GM12874 (cell line): Measurements from ENCODE around the gene DDX3Y.

Experiments used
- CTCF ChIP-seq: IDR thresholded peaks from 2 replicates; pipeline ENCODE4 v1.5.1; 2011; ENCODE audit warnings: low read depth, mild to moderate bottlenecking, control low read depth, low read length, moderate library complexity; ENCODE audit not compliant: insufficient read depth

DDX3Y gene

GRCh38 chrY:12913541-12913940 lies 8.9 kb downstream of the DDX3Y start:
- no peak for TF ChIP-seq CTCF

DNA sequence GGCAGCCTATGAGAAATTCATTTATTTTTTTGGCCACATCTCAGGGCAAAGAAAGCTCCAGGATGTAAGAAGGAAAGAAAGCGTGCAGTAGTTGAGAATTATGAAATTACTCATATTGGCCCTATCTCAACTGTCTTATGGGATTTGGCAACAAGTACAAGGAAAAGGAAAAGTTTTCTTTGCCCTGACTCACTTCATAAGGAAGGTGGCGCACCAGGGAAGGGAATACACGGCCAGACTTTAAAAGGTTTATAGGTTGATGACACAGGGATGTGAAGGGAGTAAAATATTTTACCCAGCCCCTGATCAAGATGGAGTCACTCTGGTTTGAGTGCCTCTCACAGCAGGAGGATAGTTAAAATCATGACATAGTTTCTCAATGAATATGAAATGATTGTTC lies 23.4 kb downstream of the DDX3Y start:
- TF ChIP-seq CTCF = no peak

DNA sequence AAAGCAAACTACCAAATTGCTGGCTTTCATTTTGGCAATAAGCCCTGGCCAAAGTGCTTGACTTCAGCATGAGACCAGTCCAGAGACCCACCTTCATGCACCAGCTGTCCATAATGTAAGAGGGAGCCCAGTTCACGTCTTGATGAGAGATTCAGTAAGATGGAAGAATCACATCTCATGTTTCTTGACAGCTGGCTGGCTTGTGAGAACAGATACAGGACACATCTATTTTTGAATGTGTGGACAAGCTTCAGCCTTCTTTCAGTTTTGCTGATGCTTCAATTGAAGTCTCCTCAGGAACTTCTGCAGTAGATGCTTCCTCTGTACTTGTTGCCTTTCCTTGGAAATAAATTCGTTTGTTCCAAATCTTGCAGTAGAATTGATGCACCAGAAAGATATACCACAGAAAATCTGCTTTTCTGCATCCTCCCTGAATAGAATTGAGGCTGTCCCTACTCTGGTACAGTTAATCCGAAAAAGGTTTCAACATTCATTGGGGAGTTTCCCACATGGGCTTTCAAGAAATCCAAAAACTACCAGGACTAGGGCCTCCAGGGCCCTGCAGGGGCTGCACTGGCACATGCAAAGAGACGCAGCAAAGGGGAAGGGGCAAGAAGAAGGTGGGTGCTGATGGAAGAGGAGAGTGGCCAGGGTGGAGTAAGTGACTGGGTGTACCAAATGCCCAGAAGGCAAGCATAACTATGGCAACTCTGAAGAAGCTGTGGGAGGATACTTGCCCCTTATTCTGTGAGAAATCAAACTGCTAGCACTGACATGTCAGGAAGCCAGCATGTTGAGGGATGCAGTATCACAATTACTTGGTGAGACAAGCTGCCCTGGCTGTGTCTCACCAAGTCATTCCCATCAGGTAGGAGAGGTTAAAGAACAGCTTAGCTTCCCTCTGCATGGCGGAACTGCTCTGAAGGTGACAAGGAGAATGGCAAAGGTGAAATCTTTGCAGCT lies 37.3 kb downstream of the DDX3Y start:
- no peak for TF ChIP-seq CTCF
